ENCODE results near the gene LMCD1.

Gene LMCD1

GRCh38 chr3:8556473-8556869, 54.8 kb downstream of the LMCD1 start:
- DNase-seq (ENCODE audit: extremely low read depth in 1 of 2, low read depth in 1 of 2), result no peak

DNA sequence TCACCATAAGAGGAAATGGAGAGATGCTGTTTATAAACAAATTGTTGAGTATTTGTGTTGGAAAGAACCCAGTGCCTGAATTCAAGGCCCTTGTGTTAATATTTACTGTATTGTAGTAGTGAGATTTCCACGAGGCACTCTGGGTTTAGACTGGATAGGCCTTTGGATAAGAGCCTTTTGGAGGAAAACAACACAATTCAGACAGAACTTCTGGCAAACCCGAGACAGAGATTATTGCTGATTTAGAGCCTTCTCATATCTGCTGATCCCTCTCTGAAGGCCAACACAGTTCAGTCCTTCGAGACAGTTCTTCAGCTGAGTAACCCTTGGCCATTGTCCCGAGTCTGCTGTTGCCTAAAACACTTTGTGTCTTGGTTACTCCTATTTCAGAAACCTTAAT, 55.7 kb downstream of the LMCD1 start:
- no peak for DNase-seq (ENCODE audit: extremely low read depth in 1 of 2, low read depth in 1 of 2)

DNA sequence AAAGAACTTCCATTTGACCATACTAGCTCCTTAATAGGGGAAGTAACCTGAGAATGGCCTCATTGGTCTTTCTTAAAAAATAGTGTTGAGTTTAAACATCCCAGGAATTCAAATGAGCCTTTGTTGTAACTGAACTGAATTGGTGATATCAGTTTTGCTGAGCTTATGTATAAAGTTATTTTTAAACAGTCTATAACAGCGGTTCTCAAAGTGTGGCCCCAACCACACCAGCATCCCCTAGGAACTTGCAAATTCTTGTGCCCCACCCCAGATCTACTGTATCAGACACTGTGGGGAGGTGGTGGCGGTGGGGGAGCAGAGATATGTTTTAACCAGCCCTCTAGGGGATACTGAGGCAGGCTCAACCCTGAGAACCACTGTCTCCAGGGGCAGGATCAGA, 57.0 kb downstream of the LMCD1 start:
- DNase-seq (ENCODE audit: extremely low read depth in 1 of 2, low read depth in 1 of 2), result no peak

DNA sequence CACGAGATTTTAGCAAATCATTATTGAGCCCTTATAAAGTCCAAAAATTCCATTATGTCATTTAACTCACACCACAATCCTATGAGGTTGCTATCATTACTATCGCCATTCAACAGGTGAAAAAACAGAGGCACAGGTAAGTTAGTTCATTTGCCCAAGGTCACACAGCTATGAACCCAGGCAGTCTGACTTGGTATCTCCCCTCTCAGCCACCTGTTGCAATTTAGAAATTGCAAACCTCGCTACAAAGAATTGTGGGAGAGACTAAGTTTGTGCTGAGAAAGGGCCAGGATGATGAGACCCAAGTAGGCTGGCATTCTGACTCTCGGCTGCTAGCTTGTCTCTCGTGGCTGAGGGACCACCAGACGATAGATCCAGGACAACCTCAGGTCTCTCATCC, 57.7 kb downstream of the LMCD1 start:
- DNase-seq (ENCODE audit: extremely low read depth in 1 of 2, low read depth in 1 of 2), result no peak

- no peak for DNase-seq (ENCODE audit: extremely low read depth in 1 of 2, low read depth in 1 of 2)
These were observed 58.9 kb downstream of the LMCD1 start for GRCh38 chr3:8560366-8561007.

- DNase-seq (ENCODE audit: extremely low read depth in 1 of 2, low read depth in 1 of 2), result no peak
These were observed 59.7 kb downstream of the LMCD1 start for GRCh38 chr3:8561370-8561769.

DNA sequence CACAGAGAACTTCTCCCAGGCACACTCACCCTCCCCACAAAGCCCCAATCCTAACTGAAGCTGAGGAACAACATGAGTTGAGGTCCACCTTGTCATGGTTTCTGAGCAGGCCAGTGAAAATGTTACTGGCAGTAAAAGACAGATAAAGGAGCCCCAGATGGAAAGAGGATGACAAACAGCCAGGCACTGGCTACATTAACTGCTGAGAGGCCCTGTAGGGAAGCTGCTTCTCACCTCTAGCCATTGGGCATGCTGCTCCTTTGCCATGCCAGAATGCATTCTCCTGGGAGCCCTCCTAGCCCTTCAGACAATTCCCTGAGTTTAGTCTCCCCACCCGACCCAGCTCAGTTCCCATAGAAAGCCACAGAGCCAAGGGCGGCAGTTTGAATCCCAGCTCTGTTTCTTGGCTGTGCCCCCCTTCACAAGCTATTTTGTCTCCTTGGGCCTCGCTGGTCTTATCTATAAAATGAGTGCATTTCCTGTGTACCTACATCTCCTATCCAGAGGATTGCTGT, 60.5 kb downstream of the LMCD1 start:
- no peak for DNase-seq (ENCODE audit: extremely low read depth in 1 of 2, low read depth in 1 of 2)

- DNase-seq (ENCODE audit: extremely low read depth in 1 of 2, low read depth in 1 of 2), result no peak
These were observed 61.5 kb downstream of the LMCD1 start for GRCh38 chr3:8563146-8563545.

GRCh38 chr3:8563597-8563996, 62.0 kb downstream of the LMCD1 start:
- DNase-seq (ENCODE audit: extremely low read depth in 1 of 2, low read depth in 1 of 2), result no peak

DNA sequence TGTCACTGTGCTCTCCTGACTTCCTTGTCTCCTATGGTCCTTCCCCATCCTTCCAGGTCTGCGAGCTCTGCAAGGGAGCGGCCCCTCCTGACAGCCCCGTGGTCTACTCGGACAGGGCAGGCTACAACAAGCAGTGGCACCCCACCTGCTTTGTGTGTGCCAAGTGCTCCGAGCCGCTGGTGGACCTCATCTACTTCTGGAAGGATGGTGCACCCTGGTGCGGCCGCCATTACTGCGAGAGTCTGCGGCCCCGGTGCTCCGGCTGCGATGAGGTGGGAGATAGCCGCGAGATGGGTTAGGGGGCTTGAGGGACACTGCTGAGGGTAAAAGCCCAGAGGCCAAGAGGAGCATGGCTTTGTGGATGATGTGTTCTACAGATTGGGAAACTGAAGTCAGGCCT, 63.8 kb downstream of the LMCD1 start:
- DNase-seq (ENCODE audit: extremely low read depth in 1 of 2, low read depth in 1 of 2), result no peak

- no peak for DNase-seq (ENCODE audit: extremely low read depth in 1 of 2, low read depth in 1 of 2)
These were observed 66.4 kb downstream of the LMCD1 start for GRCh38 chr3:8567784-8568575.

DNA sequence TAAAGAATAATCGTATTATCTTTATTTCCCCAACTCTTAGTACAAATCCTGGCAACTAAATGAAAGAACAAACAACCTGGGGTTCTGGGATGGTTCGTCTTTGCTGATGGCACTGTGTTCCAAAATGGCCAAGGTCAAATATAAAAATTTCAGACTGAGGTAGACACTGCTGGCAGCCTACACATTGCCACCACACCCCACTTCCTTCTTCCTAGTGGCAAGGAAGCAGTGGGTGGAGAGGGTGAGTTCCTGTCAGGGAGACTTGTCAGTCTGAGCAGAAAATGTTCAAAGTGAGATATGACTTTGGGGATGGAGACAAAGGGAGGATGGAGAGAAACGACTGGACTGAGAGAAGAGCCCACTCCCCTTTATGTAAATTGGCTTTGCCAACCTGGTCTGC, 69.6 kb downstream of the LMCD1 start:
- DNase-seq (ENCODE audit: extremely low read depth in 1 of 2, low read depth in 1 of 2), result no peak

- no peak for DNase-seq (ENCODE audit: extremely low read depth in 1 of 2, low read depth in 1 of 2)
These were observed 71.8 kb downstream of the LMCD1 start for GRCh38 chr3:8573342-8573926.

DNA sequence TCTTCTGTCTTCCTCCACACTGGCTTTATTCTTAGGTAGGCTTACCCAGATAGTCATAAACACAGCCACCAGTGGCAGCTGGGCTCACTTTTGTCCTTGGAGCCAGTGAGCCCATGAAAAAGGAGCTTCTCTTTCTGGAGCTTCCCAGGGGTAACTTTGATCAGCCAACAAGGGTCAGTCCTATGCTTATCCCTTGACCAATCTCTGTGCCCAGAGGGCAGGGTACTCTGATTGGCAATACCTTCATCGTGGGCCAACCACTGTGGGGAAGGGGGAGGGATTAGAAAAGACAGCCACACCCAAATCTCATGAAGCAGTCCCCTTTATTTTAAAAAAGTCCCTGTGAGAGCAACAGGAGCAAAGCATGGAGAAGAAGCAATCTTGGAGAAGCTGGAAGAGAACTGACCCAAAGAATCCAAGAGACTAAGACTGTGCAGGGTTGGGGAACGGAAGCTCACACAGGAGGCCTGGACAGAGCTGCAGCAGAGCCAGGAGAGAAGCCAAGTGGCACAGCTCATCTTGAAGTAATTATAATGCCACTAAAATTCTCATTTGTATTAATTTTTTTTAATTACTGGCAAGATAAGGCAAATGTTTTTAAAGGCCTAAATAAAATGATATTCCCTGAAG, 72.5 kb downstream of the LMCD1 start:
- DNase-seq (ENCODE audit: extremely low read depth in 1 of 2, low read depth in 1 of 2), result no peak

DNA sequence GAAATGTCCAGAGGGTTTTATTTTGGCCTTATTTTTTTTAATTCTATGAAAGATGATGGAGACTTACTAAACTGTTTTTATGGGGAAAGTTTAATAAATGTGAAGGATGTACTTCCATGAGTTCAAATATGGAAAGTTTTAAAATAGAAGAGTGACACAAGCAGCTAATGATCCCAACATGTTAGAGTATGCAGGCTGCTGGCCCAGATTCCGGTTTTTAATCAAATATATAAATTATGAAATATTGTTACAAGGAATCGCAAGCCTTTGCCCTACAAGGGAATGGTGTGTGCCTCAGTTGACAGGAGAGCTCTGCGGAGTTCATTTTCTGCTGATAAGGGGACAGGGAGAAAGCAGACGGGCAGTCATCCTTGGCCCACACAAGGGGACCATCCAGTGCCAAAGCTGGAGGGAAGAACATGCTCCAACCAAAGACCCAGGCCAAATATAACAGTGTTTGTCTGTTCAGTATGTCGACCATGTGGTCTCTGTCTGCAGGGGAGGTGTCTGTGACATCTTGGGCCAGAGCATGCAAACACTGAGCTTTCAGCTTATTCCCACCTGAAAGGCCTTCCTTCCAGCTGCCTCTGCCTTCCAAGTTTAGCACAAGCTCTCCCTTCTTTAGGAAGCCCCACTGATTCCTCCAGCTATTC, 73.2 kb downstream of the LMCD1 start:
- no peak for DNase-seq (ENCODE audit: extremely low read depth in 1 of 2, low read depth in 1 of 2)

DNA sequence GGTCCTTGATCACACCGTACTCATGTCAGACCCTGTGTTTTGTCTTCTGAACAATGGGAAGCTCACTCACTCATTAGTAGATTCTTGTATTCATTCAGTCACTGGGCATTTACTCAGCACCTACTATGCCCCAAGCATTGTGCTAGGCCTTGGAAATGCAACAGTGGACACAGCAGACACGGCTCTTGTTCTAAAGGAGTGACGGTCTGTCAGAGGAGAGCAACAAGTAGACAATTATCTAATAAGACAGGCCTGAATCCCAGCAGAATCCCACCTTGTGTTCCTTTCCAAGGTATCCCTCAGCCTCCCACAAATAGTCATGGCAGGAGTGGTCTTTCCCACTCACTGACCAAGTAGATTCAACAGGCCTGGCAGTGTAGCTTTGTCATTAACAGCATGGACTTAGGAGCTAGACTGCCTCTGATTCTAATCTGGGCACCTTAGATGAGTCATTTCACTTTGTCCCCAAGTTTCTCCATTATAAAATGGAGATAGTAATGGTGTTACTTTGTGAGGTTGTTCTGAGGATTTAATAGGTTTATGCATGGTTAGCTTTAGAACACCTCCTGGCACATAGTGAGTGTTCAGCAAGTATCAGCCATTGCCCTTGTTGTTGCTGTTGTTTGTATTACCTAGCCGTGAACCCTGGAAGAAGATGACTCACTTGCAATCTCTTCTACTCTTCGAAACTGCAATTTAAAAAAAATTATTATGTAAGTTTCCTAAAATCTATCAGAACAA, 73.9 kb downstream of the LMCD1 start:
- no peak for DNase-seq (ENCODE audit: extremely low read depth in 1 of 2, low read depth in 1 of 2)

- DNase-seq (ENCODE audit: extremely low read depth in 1 of 2, low read depth in 1 of 2), result no peak
These were observed 74.8 kb downstream of the LMCD1 start for GRCh38 chr3:8576436-8576835.

GRCh38 chr3:8576841-8577571, 75.4 kb downstream of the LMCD1 start:
- DNase-seq (ENCODE audit: extremely low read depth in 1 of 2, low read depth in 1 of 2), result no peak

DNA sequence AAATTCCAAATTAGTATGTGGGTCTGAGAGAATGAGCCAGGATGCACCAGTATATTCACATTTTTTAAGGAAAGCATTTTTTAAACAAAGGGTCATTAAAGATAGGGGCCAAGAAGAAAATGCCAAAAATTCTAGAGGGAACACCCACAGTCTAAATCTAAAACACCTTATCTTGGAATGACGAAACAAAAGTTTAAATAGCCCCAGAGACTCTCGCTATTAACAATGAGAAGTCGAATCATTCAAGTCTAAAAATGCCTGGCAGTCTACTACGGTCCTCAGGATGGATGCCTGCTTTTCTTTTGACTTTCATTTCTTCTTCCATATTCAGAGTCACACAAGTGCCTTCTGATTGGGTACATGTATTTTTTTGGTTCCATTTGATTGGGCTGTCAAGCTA, 76.7 kb downstream of the LMCD1 start:
- no peak for DNase-seq (ENCODE audit: extremely low read depth in 1 of 2, low read depth in 1 of 2)

DNA sequence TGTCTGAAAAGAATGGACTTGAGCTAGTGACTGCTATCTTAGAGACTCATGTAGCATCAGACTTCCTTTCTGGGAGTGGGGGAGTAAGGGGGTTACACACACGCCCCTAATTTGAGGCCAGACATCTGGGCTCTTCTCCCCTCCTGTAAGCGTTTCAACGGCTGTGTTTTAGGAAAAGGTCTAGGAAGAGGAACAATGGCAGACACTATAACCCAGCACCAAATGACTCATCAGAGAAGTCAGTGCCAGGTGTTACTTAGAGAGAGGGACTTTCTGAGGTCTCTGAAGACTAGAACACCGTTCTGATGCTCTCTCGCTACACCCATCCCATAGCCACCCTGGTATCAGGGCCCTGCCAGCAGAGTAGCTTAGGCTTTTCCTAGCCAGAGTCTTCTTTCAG, 77.5 kb downstream of the LMCD1 start:
- DNase-seq (ENCODE audit: extremely low read depth in 1 of 2, low read depth in 1 of 2), result no peak

All from stimulated activated CD8-positive, alpha-beta memory T cell treated with anti-CD3 and anti-CD28 coated beads, Interleukin-7, amount 100 ng/mL, for 48 hours (primary cell).